Measurements from ENCODE around the gene FAM120AOS. TPM values are rescaled to one million over a fixed set of nuclear protein-coding genes. Genes with fewer than 3 reads are reported as not detected.

The FAM120AOS gene
- 23.1 TPM for polyA plus RNA-seq (2013, experiment 1 of 2)
- polyA plus RNA-seq (2013, experiment 2 of 2) = 30.2 TPM

GRCh38 chr9:93453047-93453914 is at the start of gene FAM120AOS:
TSS of gene FAM120AOS (minus strand) at chr9:93453581. CDS start at chr9:93452709, 872 bp downstream.
- Histone ChIP-seq H3K9me3 (ENCODE audit: control insufficient read depth, low read length) (no peaks in the 10 kb centered on the region), H3K4me1 (ENCODE audit: control insufficient read depth, insufficient read depth, low read length, poor library complexity, severe bottlenecking) (peaks cover 13% of the 10 kb centered on the region), H3K36me3 (ENCODE audit: control insufficient read depth, insufficient read depth, low read length) (peaks cover 31% of the 10 kb centered on the region), H3K27ac (ENCODE audit: low read depth, low read length, severe bottlenecking) (peak within 1 kb of the TSS; percentile 39), H3K4me3 (ENCODE audit: extremely low read depth, insufficient read depth, low read length, poor library complexity, severe bottlenecking) (peak within 1 kb of the TSS; percentile 88)
- 1% methylated on average over 30 to 32 of the region's 34 CpGs for WGBS, 2 experiments (ENCODE audit: insufficient coverage in 2 of 2)

- H3K36me3 ChIP-seq (ENCODE audit: control insufficient read depth, insufficient read depth, low read length) = peaks cover 69% of the 10 kb centered on the region
Measured at GRCh38 chr9:93501406-93501805, 48.0 kb upstream of the FAM120AOS start.

GRCh38 chr9:93500571-93501298 is 47.4 kb upstream of the FAM120AOS start:
- Histone ChIP-seq H3K4me3 (ENCODE audit: extremely low read depth, insufficient read depth, low read length, poor library complexity, severe bottlenecking) (no peak overlapping the region), H3K36me3 (ENCODE audit: control insufficient read depth, insufficient read depth, low read length) (peaks cover 75% of the 10 kb centered on the region), H3K27ac (ENCODE audit: low read depth, low read length, severe bottlenecking) (no peak overlapping the region), H3K4me1 (ENCODE audit: control insufficient read depth, insufficient read depth, low read length, poor library complexity, severe bottlenecking) (no peaks in the 10 kb centered on the region), H3K9me3 (ENCODE audit: control insufficient read depth, low read length) (no peaks in the 10 kb centered on the region)
- 89 to 100% methylated on average over 2 to 4 of the region's 4 CpGs for WGBS, 2 experiments (ENCODE audit: insufficient coverage in 2 of 2)

More at GRCh38 chr9:93501406-93501805, 48.0 kb upstream of the FAM120AOS start:
- H3K4me3 ChIP-seq (ENCODE audit: extremely low read depth, insufficient read depth, low read length, poor library complexity, severe bottlenecking) = no peak overlapping the region
- H3K27ac ChIP-seq (ENCODE audit: low read depth, low read length, severe bottlenecking) = no peak overlapping the region
- no peaks in the 10 kb centered on the region for H3K4me1 ChIP-seq (ENCODE audit: control insufficient read depth, insufficient read depth, low read length, poor library complexity, severe bottlenecking)
- 93 to 98% methylated on average over 3 to 4 of the region's 4 CpGs for WGBS, 2 experiments (ENCODE audit: insufficient coverage in 2 of 2)
- H3K9me3 ChIP-seq (ENCODE audit: control insufficient read depth, low read length) = no peaks in the 10 kb centered on the region

- H3K36me3 ChIP-seq (ENCODE audit: control insufficient read depth, insufficient read depth, low read length) = peaks cover 76% of the 10 kb centered on the region
Measured at GRCh38 chr9:93496285-93496684, 42.9 kb upstream of the FAM120AOS start.

GRCh38 chr9:93493949-93494348 is 40.6 kb upstream of the FAM120AOS start:
- H3K27ac ChIP-seq (ENCODE audit: low read depth, low read length, severe bottlenecking) = no peak overlapping the region
- H3K36me3 ChIP-seq (ENCODE audit: control insufficient read depth, insufficient read depth, low read length) = peaks cover 75% of the 10 kb centered on the region
- H3K4me1 ChIP-seq (ENCODE audit: control insufficient read depth, insufficient read depth, low read length, poor library complexity, severe bottlenecking) = no peaks in the 10 kb centered on the region
- WGBS, 2 experiments (ENCODE audit: insufficient coverage in 2 of 2) = 95 to 98% methylated on average over 11 to 12 of the region's 12 CpGs
- no peaks in the 10 kb centered on the region for H3K9me3 ChIP-seq (ENCODE audit: control insufficient read depth, low read length)
- H3K4me3 ChIP-seq (ENCODE audit: extremely low read depth, insufficient read depth, low read length, poor library complexity, severe bottlenecking) = no peak overlapping the region

More at GRCh38 chr9:93496285-93496684, 42.9 kb upstream of the FAM120AOS start:
- Histone ChIP-seq H3K4me3 (ENCODE audit: extremely low read depth, insufficient read depth, low read length, poor library complexity, severe bottlenecking) (no peak overlapping the region), H3K4me1 (ENCODE audit: control insufficient read depth, insufficient read depth, low read length, poor library complexity, severe bottlenecking) (no peaks in the 10 kb centered on the region), H3K27ac (ENCODE audit: low read depth, low read length, severe bottlenecking) (no peak overlapping the region), H3K9me3 (ENCODE audit: control insufficient read depth, low read length) (no peaks in the 10 kb centered on the region)
- WGBS, 2 experiments (ENCODE audit: insufficient coverage in 2 of 2) = 100% methylated on average over 2 to 3 of the region's 3 CpGs

- Histone ChIP-seq H3K4me1 (ENCODE audit: control insufficient read depth, insufficient read depth, low read length, poor library complexity, severe bottlenecking) (no peaks in the 10 kb centered on the region), H3K36me3 (ENCODE audit: control insufficient read depth, insufficient read depth, low read length) (peaks cover 69% of the 10 kb centered on the region), H3K9me3 (ENCODE audit: control insufficient read depth, low read length) (no peaks in the 10 kb centered on the region), H3K27ac (ENCODE audit: low read depth, low read length, severe bottlenecking) (no peak overlapping the region), H3K4me3 (ENCODE audit: extremely low read depth, insufficient read depth, low read length, poor library complexity, severe bottlenecking) (no peak overlapping the region)
- 69 to 94% methylated on average over 3 to 4 of the region's 5 CpGs for WGBS, 2 experiments (ENCODE audit: insufficient coverage in 2 of 2)
Measured at GRCh38 chr9:93492327-93492726, 38.9 kb upstream of the FAM120AOS start.

GRCh38 chr9:93491593-93492232 is 38.3 kb upstream of the FAM120AOS start:
- Histone ChIP-seq H3K9me3 (ENCODE audit: control insufficient read depth, low read length) (no peaks in the 10 kb centered on the region), H3K36me3 (ENCODE audit: control insufficient read depth, insufficient read depth, low read length) (peaks cover 63% of the 10 kb centered on the region), H3K27ac (ENCODE audit: low read depth, low read length, severe bottlenecking) (no peak overlapping the region), H3K4me1 (ENCODE audit: control insufficient read depth, insufficient read depth, low read length, poor library complexity, severe bottlenecking) (no peaks in the 10 kb centered on the region), H3K4me3 (ENCODE audit: extremely low read depth, insufficient read depth, low read length, poor library complexity, severe bottlenecking) (no peak overlapping the region)
- 78 to 100% methylated on average over 1 of the region's 3 CpGs for WGBS, 2 experiments (ENCODE audit: insufficient coverage in 2 of 2)

GRCh38 chr9:93488244-93488643 is 34.9 kb upstream of the FAM120AOS start:
- 96% methylated on average over 4 to 5 of the region's 5 CpGs for WGBS, 2 experiments (ENCODE audit: insufficient coverage in 2 of 2)
- no peaks in the 10 kb centered on the region for H3K9me3 ChIP-seq (ENCODE audit: control insufficient read depth, low read length)
- no peak overlapping the region for H3K4me3 ChIP-seq (ENCODE audit: extremely low read depth, insufficient read depth, low read length, poor library complexity, severe bottlenecking)
- peaks cover 60% of the 10 kb centered on the region for H3K36me3 ChIP-seq (ENCODE audit: control insufficient read depth, insufficient read depth, low read length)
- no peak overlapping the region for H3K27ac ChIP-seq (ENCODE audit: low read depth, low read length, severe bottlenecking)
- no peaks in the 10 kb centered on the region for H3K4me1 ChIP-seq (ENCODE audit: control insufficient read depth, insufficient read depth, low read length, poor library complexity, severe bottlenecking)

GRCh38 chr9:93486268-93486667 is 32.9 kb upstream of the FAM120AOS start:
- WGBS, 2 experiments (ENCODE audit: insufficient coverage in 2 of 2) = no CpG with 5 or more reads among the region's 1 CpG
- Histone ChIP-seq H3K9me3 (ENCODE audit: control insufficient read depth, low read length) (no peaks in the 10 kb centered on the region), H3K4me1 (ENCODE audit: control insufficient read depth, insufficient read depth, low read length, poor library complexity, severe bottlenecking) (no peaks in the 10 kb centered on the region), H3K36me3 (ENCODE audit: control insufficient read depth, insufficient read depth, low read length) (peaks cover 58% of the 10 kb centered on the region), H3K27ac (ENCODE audit: low read depth, low read length, severe bottlenecking) (no peak overlapping the region), H3K4me3 (ENCODE audit: extremely low read depth, insufficient read depth, low read length, poor library complexity, severe bottlenecking) (no peak overlapping the region)

- H3K27ac ChIP-seq (ENCODE audit: low read depth, low read length, severe bottlenecking) = no peak overlapping the region
- H3K36me3 ChIP-seq (ENCODE audit: control insufficient read depth, insufficient read depth, low read length) = peaks cover 37% of the 10 kb centered on the region
- H3K4me3 ChIP-seq (ENCODE audit: extremely low read depth, insufficient read depth, low read length, poor library complexity, severe bottlenecking) = no peak overlapping the region
- H3K9me3 ChIP-seq (ENCODE audit: control insufficient read depth, low read length) = no peaks in the 10 kb centered on the region
- no peaks in the 10 kb centered on the region for H3K4me1 ChIP-seq (ENCODE audit: control insufficient read depth, insufficient read depth, low read length, poor library complexity, severe bottlenecking)
- no CpG with 5 or more reads among the region's 2 CpGs for whole genome bisulfite sequencing, 2 experiments (ENCODE audit: insufficient coverage in 2 of 2)
Measured at GRCh38 chr9:93483497-93483896, 30.1 kb upstream of the FAM120AOS start.
